ENCODE results near the gene KRTAP3-3. TPM values are rescaled to one million over a fixed set of nuclear protein-coding genes. Genes with fewer than 3 reads are reported as not detected.

The KRTAP3-3 gene
- total and polyA plus RNA-seq, 10 donors, result not detected

GRCh38 chr17:40980117-40980516, 13.8 kb downstream of the KRTAP3-3 start:
- 88 to 96% (median 93%) methylated on average over 3 of the region's 3 CpGs for WGBS, 5 donors
- intact Hi-C loops (cut with DNase I; ENCODE audit: low total_unique reads), result no loop called here

DNA sequence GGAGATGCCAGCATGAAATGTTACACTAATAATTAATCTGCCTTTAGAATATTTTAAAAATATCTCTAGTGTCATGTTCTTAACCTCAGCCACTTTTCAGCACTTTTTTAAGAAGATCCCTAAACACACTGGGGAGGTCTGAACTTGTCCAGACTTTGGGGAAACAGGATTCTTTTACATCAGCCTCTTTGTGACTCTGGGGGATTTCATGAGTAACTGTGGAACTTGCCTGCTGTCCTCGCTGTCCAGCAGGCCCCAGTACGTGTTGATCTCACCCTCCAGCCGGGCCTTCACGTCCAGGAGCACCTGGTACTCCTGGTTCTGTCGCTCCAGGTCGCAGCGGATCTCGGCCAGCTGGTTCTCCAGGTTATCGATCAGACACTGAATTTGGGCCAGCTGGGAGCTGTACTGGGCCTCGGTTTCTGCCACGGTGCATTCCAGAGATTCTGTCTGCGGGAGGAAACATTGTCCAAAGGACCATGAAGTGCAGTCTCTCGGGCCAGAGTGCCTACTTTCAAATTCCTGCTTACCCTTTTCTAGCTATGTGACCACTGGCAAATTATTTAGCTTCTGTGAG, 15.3 kb downstream of the KRTAP3-3 start:
- peaks cover 0 to 24% (median 0%) of the 10 kb centered on the region in 7 donors for H3K27me3 ChIP-seq (replicated peaks in 1 of 7)
- intact Hi-C loops (cut with DNase I; ENCODE audit: low total_unique reads), result no loop called here
- H3K36me3 ChIP-seq, result no peaks in the 10 kb centered on the region
- H3K27ac ChIP-seq, result no peak overlapping the region
- H3K4me3 ChIP-seq, result no peak overlapping the region
- no peaks in the 10 kb centered on the region for H3K9me3 ChIP-seq
- H3K4me1 ChIP-seq, result no peaks in the 10 kb centered on the region
- TF ChIP-seq POLR2A (IDR thresholded peaks at IDR 0.05) (no peak), POLR2AphosphoS5 (IDR thresholded peaks at IDR 0.05) (no peak)
- TF ChIP-seq, protein P1, sequence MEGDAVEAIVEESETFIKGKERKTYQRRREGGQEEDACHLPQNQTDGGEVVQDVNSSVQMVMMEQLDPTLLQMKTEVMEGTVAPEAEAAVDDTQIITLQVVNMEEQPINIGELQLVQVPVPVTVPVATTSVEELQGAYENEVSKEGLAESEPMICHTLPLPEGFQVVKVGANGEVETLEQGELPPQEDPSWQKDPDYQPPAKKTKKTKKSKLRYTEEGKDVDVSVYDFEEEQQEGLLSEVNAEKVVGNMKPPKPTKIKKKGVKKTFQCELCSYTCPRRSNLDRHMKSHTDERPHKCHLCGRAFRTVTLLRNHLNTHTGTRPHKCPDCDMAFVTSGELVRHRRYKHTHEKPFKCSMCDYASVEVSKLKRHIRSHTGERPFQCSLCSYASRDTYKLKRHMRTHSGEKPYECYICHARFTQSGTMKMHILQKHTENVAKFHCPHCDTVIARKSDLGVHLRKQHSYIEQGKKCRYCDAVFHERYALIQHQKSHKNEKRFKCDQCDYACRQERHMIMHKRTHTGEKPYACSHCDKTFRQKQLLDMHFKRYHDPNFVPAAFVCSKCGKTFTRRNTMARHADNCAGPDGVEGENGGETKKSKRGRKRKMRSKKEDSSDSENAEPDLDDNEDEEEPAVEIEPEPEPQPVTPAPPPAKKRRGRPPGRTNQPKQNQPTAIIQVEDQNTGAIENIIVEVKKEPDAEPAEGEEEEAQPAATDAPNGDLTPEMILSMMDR (IDR thresholded peaks at IDR 0.05 in 8 of 11, conservative IDR thresholded peaks at IDR 0.05 in 3 of 11), result no peak
- no peak for DNase-seq
- 84 to 92% (median 88%) methylated on average over 13 of the region's 13 CpGs for WGBS, 5 donors

More at GRCh38 chr17:40980117-40980516, 13.8 kb downstream of the KRTAP3-3 start:
- no peak overlapping the region for H3K4me3 ChIP-seq
- no peak overlapping the region for H3K27ac ChIP-seq
- peaks cover 0 to 29% (median 0%) of the 10 kb centered on the region in 7 donors for H3K27me3 ChIP-seq (replicated peaks in 1 of 7)
- H3K36me3 ChIP-seq, result no peaks in the 10 kb centered on the region
- TF ChIP-seq POLR2A (IDR thresholded peaks at IDR 0.05) (no peak), POLR2AphosphoS5 (IDR thresholded peaks at IDR 0.05) (no peak)
- TF ChIP-seq, protein P1 (IDR thresholded peaks at IDR 0.05 in 8 of 11, conservative IDR thresholded peaks at IDR 0.05 in 3 of 11), result no peak
- H3K9me3 ChIP-seq, result no peaks in the 10 kb centered on the region
- DNase-seq, result no peak
- no peaks in the 10 kb centered on the region for H3K4me1 ChIP-seq

- intact Hi-C loops (cut with DNase I; ENCODE audit: low total_unique reads), result no loop called here
- Histone ChIP-seq H3K9me3 (no peaks in the 10 kb centered on the region), H3K27me3 (replicated peaks in 1 of 7) (peaks cover 0 to 17% (median 0%) of the 10 kb centered on the region in 7 donors), H3K36me3 (no peaks in the 10 kb centered on the region), H3K4me1 (no peaks in the 10 kb centered on the region), H3K27ac (no peak overlapping the region), H3K4me3 (no peak overlapping the region)
- TF ChIP-seq, protein P1 (IDR thresholded peaks at IDR 0.05 in 8 of 11, conservative IDR thresholded peaks at IDR 0.05 in 3 of 11), result no peak
- TF ChIP-seq POLR2AphosphoS5 (IDR thresholded peaks at IDR 0.05) (no peak), POLR2A (IDR thresholded peaks at IDR 0.05) (no peak)
- no peak for DNase-seq
Measured at GRCh38 chr17:40975516-40975915, 18.4 kb downstream of the KRTAP3-3 start.

DNA sequence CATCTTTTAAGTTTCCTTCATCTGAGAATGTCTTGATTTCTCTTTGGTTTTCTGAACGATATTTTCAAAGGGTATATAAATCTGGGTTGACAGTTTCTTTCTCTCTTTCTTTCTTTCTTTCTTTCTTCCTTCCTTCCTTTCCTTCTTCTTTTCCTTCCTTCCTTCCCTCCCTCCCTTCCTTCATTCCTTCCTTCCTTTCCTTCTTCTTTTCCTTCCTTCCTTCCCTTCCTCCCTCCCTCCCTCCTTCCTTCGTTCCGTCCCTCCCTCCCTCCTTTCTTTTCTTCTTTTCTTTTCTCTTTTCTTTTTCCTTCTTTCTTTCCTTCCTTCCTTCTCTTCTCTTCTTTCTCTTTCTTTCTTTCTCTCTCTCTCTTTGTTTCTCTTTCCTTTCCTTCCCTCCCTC, 19.6 kb downstream of the KRTAP3-3 start:
- 74 to 91% (median 88%) methylated on average over 3 of the region's 3 CpGs for WGBS, 5 donors

More for the DNA sequence above, 19.6 kb downstream of the KRTAP3-3 start:
- Histone ChIP-seq H3K4me3 (no peak overlapping the region), H3K27ac (no peak overlapping the region), H3K36me3 (no peaks in the 10 kb centered on the region), H3K4me1 (no peaks in the 10 kb centered on the region), H3K27me3 (replicated peaks in 1 of 7) (peaks cover 0 to 17% (median 0%) of the 10 kb centered on the region in 7 donors), H3K9me3 (no peaks in the 10 kb centered on the region)
- intact Hi-C loops (cut with DNase I; ENCODE audit: low total_unique reads), result no loop called here
- TF ChIP-seq, protein P1 (IDR thresholded peaks at IDR 0.05 in 8 of 11, conservative IDR thresholded peaks at IDR 0.05 in 3 of 11), result no peak
- no peak for TF ChIP-seq POLR2AphosphoS5 (IDR thresholded peaks at IDR 0.05)
- TF ChIP-seq POLR2A (IDR thresholded peaks at IDR 0.05), result no peak
- no peak for DNase-seq

All from spleen (tissue), 11 donors.